Panc1 (cell line): ENCODE measurements around the gene AGAP1. TPM values are rescaled to one million over a fixed set of nuclear protein-coding genes. Genes with fewer than 3 reads are reported as not detected.

Experiments
- ATAC-seq: fragments of 200-7000 bp; cut with Tn5 transposase; 2 replicates; pipeline ENCODE4 v1.9.1; 2020; ENCODE audit warnings: mild to moderate bottlenecking, moderate library complexity
- BruUV-seq: library from RNA; stranded (reverse); fragments of 400-500 nt; replicated peaks from 2 replicates; lab custom pipeline; 2021; lab: Mats Ljungman, UMichigan
- CTCF ChIA-PET: fragments of 300-600 bp; sonication (Branson Sonifier 250); formaldehyde crosslinking; loops from one replicate; lab custom pipeline; 2022; ENCODE audit warnings: antibody characterized with exemption; lab: Charles Lee
- POLR2A ChIA-PET: fragments of 300-600 bp; sonication (Branson Sonifier 250); formaldehyde crosslinking; loops from one replicate; lab custom pipeline; 2022; ENCODE audit warnings: antibody characterized with exemption; lab: Charles Lee
- DNase-seq: peaks from one replicate; pipeline ENCODE4 v3.0.0-alpha.2; 2010; ENCODE audit warnings: low read depth, low spot score
- H3K27ac ChIP-seq: 2 replicates; pipeline ENCODE4 v1.5.1; 2011; ENCODE audit warnings: mild to moderate bottlenecking, low read length, inconsistent platforms
- H3K27me3 ChIP-seq: fragments of 200-500 bp; sonication (Bioruptor generic); 2 replicates; pipeline ENCODE4 v1.6.0; 2014; ENCODE audit warnings: low read length, inconsistent platforms; ENCODE audit not compliant: control insufficient read depth, insufficient read depth
- H3K36me3 ChIP-seq: fragments of 200-500 bp; sonication (Bioruptor generic); 2 replicates; pipeline ENCODE4 v1.5.1; 2014; ENCODE audit warnings: inconsistent platforms, mild to moderate bottlenecking, low read length, moderate library complexity; ENCODE audit not compliant: control insufficient read depth, insufficient read depth
- H3K4me1 ChIP-seq: 2 replicates; pipeline ENCODE4 v1.5.1; 2011; ENCODE audit warnings: inconsistent platforms, mild to moderate bottlenecking, low read length, moderate library complexity; ENCODE audit not compliant: control insufficient read depth, insufficient read depth
- H3K4me3 ChIP-seq, 2 experiments: 2 replicates each; pipeline ENCODE4 v1.5.1; 2011 to 2012; ENCODE audit warnings: low read depth in 2 of 2, low read length in 2 of 2, mild to moderate bottlenecking in 2 of 2, inconsistent platforms in 1 of 2, moderate library complexity in 1 of 2
- H3K9me3 ChIP-seq: fragments of 200-500 bp; sonication (Bioruptor generic); 2 replicates; pipeline ENCODE4 v1.5.1; 2014; ENCODE audit warnings: low read depth, mild to moderate bottlenecking, inconsistent platforms, low read length, moderate library complexity; ENCODE audit not compliant: control insufficient read depth, insufficient read depth
- CTCF ChIP-seq: fragments of 450-650 bp; IDR thresholded peaks from 2 replicates; pipeline ENCODE4 v1.5.1; 2017; ENCODE audit warnings: mild to moderate bottlenecking
- POLR2AphosphoS5 ChIP-seq: IDR thresholded peaks from 2 replicates; pipeline ENCODE4 v1.6.1; 2012; ENCODE audit warnings: mild to moderate bottlenecking, low read depth, low read length, moderate library complexity
- SIN3A ChIP-seq: IDR thresholded peaks from 2 replicates; pipeline ENCODE4 v1.6.1; 2012; ENCODE audit warnings: low read depth, mild to moderate bottlenecking, low read length, moderate library complexity, borderline replicate concordance; ENCODE audit not compliant: insufficient read depth
- TCF7L2 ChIP-seq: IDR thresholded peaks from 2 replicates; pipeline ENCODE4 v1.6.1; 2011; ENCODE audit warnings: mild to moderate bottlenecking, low read depth, low read length, inconsistent platforms
- in situ Hi-C: cut with HindIII; loops from 2 replicates; pipeline ENCODE4 v1.10.0; 2016; ENCODE audit warnings: low sequenced_read_pairs, low pct_unique_long_range_greater_than_20kb
- intact Hi-C: fragments of 100-400 bp; cut with micrococcal nuclease; formaldehyde crosslinking; loops from one replicate; pipeline ENCODE4 v1.10.0; 2022; ENCODE audit not compliant: unreplicated experiment
- total RNA-seq: library from RNA; stranded (reverse); gene quantifications from one replicate; pipeline ENCODE4 v1.2.1, GENCODE V29; 2021; ENCODE audit not compliant: unreplicated experiment
- TF ChIP-seq, protein P1 (sequence below), 2 experiments: IDR thresholded peaks; 2 replicates each; pipeline ENCODE4 v1.6.1; 2011 to 2012; ENCODE audit warnings: low read depth in 2 of 2, control low read depth in 1 of 2, low read length in 1 of 2, mild to moderate bottlenecking in 1 of 2, moderate library complexity in 1 of 2; ENCODE audit not compliant: insufficient read depth in 1 of 2

Gene AGAP1
- total RNA-seq, 1 experiment from 2014 or later: 38.9 TPM

DNA sequence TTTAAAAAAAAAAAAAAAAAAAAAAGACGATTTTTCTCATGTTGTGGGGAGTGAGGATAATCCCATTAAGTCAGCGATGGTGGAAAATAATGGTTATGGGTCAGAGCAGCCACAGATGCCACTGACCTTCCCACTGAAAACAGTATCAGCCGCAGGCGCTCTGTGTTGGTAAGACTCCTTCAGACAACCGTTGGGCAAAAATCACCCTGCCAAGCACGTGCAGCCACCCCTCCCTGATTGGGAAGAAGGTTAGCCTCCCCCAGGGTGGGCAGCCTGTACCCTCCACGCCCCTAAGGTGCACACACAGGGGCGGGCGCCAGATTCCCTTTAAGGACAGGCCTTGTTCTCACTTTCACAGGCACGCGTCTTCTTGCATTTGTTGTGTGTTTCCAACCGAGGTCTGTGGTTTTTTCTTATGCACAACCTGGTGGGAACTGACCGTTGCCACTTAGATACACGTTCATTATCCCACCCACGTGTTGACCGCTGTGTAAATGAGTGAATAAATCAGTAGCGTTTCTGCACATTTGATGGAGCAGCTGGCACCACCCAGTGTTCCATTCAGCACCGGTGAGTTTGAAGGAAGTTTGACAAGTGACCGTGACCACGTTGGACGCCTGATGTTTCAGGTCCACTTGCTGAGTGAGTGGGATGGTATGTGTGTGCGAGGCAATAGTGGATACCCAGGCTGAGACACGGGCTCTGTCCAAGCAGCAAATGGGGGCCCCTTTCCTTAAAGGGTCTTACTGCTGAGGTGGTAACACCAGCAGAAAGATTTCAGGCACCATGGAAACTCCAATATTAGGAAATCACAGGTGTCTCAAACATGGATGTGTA is 476.6 kb downstream of the AGAP1 start:
- Histone ChIP-seq H3K36me3 (no peaks in the 10 kb centered on the region), H3K9me3 (no peaks in the 10 kb centered on the region), H3K27me3 (no peaks in the 10 kb centered on the region), H3K4me1 (no peaks in the 10 kb centered on the region), H3K27ac (no peak overlapping the region), H3K4me3 (no peak overlapping the region)
- TF ChIP-seq CTCF (no peak), TCF7L2 (no peak), SIN3A (no peak), POLR2AphosphoS5 (no peak)
- TF ChIP-seq, protein P1, sequence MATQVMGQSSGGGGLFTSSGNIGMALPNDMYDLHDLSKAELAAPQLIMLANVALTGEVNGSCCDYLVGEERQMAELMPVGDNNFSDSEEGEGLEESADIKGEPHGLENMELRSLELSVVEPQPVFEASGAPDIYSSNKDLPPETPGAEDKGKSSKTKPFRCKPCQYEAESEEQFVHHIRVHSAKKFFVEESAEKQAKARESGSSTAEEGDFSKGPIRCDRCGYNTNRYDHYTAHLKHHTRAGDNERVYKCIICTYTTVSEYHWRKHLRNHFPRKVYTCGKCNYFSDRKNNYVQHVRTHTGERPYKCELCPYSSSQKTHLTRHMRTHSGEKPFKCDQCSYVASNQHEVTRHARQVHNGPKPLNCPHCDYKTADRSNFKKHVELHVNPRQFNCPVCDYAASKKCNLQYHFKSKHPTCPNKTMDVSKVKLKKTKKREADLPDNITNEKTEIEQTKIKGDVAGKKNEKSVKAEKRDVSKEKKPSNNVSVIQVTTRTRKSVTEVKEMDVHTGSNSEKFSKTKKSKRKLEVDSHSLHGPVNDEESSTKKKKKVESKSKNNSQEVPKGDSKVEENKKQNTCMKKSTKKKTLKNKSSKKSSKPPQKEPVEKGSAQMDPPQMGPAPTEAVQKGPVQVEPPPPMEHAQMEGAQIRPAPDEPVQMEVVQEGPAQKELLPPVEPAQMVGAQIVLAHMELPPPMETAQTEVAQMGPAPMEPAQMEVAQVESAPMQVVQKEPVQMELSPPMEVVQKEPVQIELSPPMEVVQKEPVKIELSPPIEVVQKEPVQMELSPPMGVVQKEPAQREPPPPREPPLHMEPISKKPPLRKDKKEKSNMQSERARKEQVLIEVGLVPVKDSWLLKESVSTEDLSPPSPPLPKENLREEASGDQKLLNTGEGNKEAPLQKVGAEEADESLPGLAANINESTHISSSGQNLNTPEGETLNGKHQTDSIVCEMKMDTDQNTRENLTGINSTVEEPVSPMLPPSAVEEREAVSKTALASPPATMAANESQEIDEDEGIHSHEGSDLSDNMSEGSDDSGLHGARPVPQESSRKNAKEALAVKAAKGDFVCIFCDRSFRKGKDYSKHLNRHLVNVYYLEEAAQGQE (IDR thresholded peaks at IDR 0.05; ENCODE audit: insufficient read depth in 1 of 2, low read depth in 2 of 2, low read length in 1 of 2): no peak
- intact Hi-C loops (no loop called here), in situ Hi-C loops (no loop called here)
- ATAC-seq (no peak), DNase-seq (no peak)
- ChIA-PET POLR2A (no interaction called here), CTCF (no interaction called here)
- no TSS peak for BruUV-seq

DNA sequence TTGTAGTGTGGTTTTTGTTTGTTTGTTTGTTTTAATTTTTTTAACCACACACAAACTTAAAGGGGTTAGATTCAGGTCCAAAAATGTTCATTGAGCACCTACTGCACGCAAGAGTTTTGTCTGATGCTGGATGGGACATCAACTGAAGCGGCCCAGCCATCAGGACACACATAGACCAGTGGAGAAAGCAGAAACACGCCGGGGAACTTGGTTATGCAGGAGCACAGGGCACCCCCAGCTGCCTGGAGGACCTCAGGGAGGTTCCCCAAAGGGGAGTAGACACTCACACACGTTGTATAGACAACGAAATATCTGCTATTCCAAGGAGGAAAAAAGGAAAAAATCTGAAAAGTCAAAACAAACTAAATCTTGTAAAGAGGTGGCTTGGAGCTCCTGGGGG is 482.7 kb downstream of the AGAP1 start:
- ATAC-seq (no peak), DNase-seq (no peak)
- in situ Hi-C loops (no loop called here), intact Hi-C loops (no loop called here)
- Histone ChIP-seq H3K9me3 (no peaks in the 10 kb centered on the region), H3K4me3 (no peak overlapping the region), H3K36me3 (no peaks in the 10 kb centered on the region), H3K27me3 (no peaks in the 10 kb centered on the region), H3K27ac (no peak overlapping the region), H3K4me1 (no peaks in the 10 kb centered on the region)
- ChIA-PET POLR2A (no interaction called here), CTCF (no interaction called here)
- TF ChIP-seq SIN3A (no peak), TCF7L2 (no peak)
- BruUV-seq: no TSS peak

DNA sequence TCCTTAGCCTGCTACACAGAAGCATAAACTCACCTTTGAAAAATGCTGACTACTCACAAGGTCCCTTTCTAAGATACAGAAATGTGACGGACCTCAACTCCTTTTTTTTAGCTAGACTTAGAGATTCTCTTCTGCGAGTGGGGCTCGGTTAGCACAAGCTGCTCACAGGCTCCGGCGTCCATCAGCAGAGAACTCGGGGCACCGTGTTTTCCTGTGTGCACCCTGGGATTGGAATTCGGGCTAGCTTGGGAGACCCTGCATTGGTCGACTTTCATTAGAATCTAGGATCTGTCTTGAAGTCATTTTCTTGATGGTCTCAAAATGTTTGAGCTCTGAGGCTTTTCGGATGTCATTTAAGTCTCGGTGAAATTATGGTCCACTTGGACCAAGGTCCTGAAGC is 483.1 kb downstream of the AGAP1 start:
- no peaks in the 10 kb centered on the region for H3K27me3 ChIP-seq
- H3K4me3 ChIP-seq: no peak overlapping the region
- no peak overlapping the region for H3K27ac ChIP-seq
- ChIA-PET CTCF (no interaction called here), POLR2A (no interaction called here)
- H3K9me3 ChIP-seq: no peaks in the 10 kb centered on the region
- DNase-seq (no peak), ATAC-seq (no peak)
- BruUV-seq: no TSS peak
- H3K36me3 ChIP-seq: no peaks in the 10 kb centered on the region
- intact Hi-C loops (no loop called here), in situ Hi-C loops (no loop called here)
- no peaks in the 10 kb centered on the region for H3K4me1 ChIP-seq
- TF ChIP-seq CTCF: no peak
- no peak for TF ChIP-seq POLR2AphosphoS5
- TF ChIP-seq, protein P1 (IDR thresholded peaks at IDR 0.05; ENCODE audit: insufficient read depth in 1 of 2, low read depth in 2 of 2, low read length in 1 of 2): no peak
- TF ChIP-seq TCF7L2: no peak
- TF ChIP-seq SIN3A: no peak
